ENCODE measurements around the gene ORAI3. TPM values are rescaled to one million over a fixed set of nuclear protein-coding genes. Genes with fewer than 3 reads are reported as not detected.

ORAI3 gene
- total RNA-seq, 4 donors from 2014 or later: 25.7 to 41.0 (median 32.7) TPM

DNA sequence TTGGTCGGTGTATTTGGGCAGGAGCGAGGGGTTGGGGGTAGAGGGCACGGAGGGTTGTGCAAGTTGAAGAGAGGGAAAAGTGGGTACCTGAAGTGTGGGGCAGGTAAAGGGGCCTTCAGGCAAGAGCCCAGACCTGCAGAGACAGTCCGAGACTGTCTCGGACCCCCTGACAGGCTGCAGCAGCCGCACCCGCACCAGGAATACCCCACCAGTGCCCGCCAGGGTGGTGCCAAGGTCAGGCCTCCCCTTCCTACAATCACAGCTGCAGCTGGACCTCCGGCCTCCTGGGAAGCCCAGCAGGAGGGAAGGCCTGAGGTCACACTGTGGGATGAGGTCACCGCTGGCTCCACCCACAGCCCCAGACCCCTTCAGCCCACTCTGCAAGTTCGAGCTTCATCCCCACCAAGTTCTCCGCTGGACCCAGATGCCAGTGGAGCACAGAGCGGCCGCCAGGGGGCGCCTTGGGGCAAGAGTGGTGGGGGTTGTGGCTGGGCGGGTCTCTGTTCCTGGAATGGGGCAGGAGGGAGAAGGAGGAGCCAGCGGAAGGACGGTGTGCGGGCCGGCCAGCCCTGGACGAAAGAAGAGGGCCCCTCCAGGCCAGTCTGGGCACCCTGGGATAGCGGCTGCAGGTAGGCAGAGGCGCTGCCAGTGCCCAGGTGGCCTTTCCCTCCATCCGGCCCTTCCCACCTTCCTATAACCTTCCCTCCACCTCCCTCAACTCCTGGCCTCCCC, 36.0 kb downstream of the ORAI3 start, which contains the start of gene HSD3B7:
TSS of gene HSD3B7 (plus strand) at position 539 of the 732 bp plus-strand sequence. CDS start 452 bp downstream, outside the sequence.
- H3K36me3 ChIP-seq: peaks cover 47% of the 10 kb centered on the region
- peaks cover 32% of the 10 kb centered on the region for H3K4me1 ChIP-seq
- no peaks in the 10 kb centered on the region for H3K9me3 ChIP-seq
- peak within 1 kb of the TSS; percentile 55 for H3K4me3 ChIP-seq
- H3K27me3 ChIP-seq: no peaks in the 10 kb centered on the region
- 22% methylated on average over 17 of the region's 24 CpGs for WGBS
- DNase-seq (ENCODE audit: low spot score in 2 of 2): peak; percentile 95
- H3K27ac ChIP-seq: peak within 1 kb of the TSS; percentile 70
- TF ChIP-seq, protein P1, sequence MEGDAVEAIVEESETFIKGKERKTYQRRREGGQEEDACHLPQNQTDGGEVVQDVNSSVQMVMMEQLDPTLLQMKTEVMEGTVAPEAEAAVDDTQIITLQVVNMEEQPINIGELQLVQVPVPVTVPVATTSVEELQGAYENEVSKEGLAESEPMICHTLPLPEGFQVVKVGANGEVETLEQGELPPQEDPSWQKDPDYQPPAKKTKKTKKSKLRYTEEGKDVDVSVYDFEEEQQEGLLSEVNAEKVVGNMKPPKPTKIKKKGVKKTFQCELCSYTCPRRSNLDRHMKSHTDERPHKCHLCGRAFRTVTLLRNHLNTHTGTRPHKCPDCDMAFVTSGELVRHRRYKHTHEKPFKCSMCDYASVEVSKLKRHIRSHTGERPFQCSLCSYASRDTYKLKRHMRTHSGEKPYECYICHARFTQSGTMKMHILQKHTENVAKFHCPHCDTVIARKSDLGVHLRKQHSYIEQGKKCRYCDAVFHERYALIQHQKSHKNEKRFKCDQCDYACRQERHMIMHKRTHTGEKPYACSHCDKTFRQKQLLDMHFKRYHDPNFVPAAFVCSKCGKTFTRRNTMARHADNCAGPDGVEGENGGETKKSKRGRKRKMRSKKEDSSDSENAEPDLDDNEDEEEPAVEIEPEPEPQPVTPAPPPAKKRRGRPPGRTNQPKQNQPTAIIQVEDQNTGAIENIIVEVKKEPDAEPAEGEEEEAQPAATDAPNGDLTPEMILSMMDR (IDR thresholded peaks at IDR 0.05): peak; percentile 89 to 91
- TF ChIP-seq POLR2AphosphoS5 (IDR thresholded peaks at IDR 0.05) (peak in 1 of 3 donors; percentile 66), EP300 (IDR thresholded peaks at IDR 0.05) (no peak), POLR2A (IDR thresholded peaks at IDR 0.05) (no peak)

DNA sequence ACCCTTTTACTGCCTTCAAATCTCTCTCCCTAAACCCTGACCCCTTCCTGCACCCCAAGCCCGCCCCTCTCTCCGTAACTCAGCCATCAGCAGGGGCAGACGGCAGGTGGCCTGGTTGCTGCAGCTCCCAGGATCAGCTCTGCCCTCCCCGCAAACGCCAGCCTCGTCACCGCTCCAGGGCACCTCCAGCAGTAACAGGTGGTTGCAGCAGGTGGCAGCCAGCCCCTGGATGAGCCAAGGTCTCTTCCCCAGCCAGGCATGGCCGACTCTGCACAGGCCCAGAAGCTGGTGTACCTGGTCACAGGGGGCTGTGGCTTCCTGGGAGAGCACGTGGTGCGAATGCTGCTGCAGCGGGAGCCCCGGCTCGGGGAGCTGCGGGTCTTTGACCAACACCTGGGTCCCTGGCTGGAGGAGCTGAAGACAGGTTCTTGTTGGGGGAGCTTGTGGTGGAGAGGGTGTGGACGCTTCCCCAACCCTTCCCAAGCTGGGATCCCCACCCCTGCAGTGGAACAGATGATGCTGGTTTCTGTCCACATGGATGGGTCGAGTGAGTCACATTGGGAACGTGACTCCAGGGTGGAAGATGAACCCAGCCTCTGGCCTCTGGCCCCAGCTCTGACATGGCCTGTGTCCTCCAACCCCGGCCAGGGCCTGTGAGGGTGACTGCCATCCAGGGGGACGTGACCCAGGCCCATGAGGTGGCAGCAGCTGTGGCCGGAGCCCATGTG, 36.7 kb downstream of the ORAI3 start:
- H3K36me3 ChIP-seq: peaks cover 40% of the 10 kb centered on the region
- TF ChIP-seq EP300 (IDR thresholded peaks at IDR 0.05): no peak
- no peak for TF ChIP-seq POLR2A (IDR thresholded peaks at IDR 0.05)
- no peak for TF ChIP-seq POLR2AphosphoS5 (IDR thresholded peaks at IDR 0.05)
- TF ChIP-seq, protein P1 (IDR thresholded peaks at IDR 0.05): no peak
- no peaks in the 10 kb centered on the region for H3K9me3 ChIP-seq
- H3K4me3 ChIP-seq: peak overlapping the region; percentile 55
- H3K27me3 ChIP-seq: no peaks in the 10 kb centered on the region
- H3K4me1 ChIP-seq: peaks cover 32% of the 10 kb centered on the region
- DNase-seq (ENCODE audit: low spot score in 2 of 2): peak in 1 of 2 donors; percentile 78
- WGBS: 41% methylated on average over 11 of the region's 20 CpGs
- peak overlapping the region; percentile 70 for H3K27ac ChIP-seq

DNA sequence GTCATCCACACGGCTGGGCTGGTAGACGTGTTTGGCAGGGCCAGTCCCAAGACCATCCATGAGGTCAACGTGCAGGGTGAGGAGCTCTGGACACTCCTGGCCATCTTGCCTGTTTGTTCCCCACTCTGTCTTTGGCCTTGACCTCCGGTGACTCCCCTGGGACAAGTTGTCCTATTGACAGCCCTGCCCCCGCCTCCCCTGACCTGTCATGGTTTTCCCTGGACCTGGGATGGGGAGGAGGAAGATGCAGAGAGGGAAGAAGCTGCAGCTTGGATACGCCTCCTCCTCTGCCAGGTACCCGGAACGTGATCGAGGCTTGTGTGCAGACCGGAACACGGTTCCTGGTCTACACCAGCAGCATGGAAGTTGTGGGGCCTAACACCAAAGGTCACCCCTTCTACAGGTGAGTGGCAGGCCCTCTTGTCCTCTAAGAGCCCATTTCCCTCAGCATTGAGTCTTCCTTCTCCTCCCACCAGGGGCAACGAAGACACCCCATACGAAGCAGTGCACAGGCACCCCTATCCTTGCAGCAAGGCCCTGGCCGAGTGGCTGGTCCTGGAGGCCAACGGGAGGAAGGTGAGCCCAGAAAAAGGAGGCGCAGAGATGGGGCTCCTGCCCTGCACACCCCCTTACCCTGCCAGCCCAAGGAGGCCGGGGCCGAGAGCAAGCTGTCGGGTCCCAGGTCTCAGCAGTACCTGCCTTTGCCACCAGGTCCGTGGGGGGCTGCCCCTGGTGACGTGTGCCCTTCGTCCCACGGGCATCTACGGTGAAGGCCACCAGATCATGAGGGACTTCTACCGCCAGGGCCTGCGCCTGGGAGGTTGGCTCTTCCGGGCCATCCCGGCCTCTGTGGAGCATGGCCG, 37.5 kb downstream of the ORAI3 start:
- Histone ChIP-seq H3K27me3 (no peaks in the 10 kb centered on the region), H3K4me1 (peaks cover 32% of the 10 kb centered on the region), H3K4me3 (peak overlapping the region; percentile 55), H3K36me3 (peaks cover 32% of the 10 kb centered on the region), H3K9me3 (no peaks in the 10 kb centered on the region), H3K27ac (peak overlapping the region; percentile 70)
- DNase-seq (ENCODE audit: low spot score in 2 of 2): peak in 1 of 2 donors; percentile 59
- TF ChIP-seq EP300 (IDR thresholded peaks at IDR 0.05): no peak
- TF ChIP-seq, protein P1 (IDR thresholded peaks at IDR 0.05): no peak
- TF ChIP-seq POLR2A (IDR thresholded peaks at IDR 0.05): no peak
- no peak for TF ChIP-seq POLR2AphosphoS5 (IDR thresholded peaks at IDR 0.05)
- 92% methylated on average over 27 of the region's 29 CpGs for WGBS

DNA sequence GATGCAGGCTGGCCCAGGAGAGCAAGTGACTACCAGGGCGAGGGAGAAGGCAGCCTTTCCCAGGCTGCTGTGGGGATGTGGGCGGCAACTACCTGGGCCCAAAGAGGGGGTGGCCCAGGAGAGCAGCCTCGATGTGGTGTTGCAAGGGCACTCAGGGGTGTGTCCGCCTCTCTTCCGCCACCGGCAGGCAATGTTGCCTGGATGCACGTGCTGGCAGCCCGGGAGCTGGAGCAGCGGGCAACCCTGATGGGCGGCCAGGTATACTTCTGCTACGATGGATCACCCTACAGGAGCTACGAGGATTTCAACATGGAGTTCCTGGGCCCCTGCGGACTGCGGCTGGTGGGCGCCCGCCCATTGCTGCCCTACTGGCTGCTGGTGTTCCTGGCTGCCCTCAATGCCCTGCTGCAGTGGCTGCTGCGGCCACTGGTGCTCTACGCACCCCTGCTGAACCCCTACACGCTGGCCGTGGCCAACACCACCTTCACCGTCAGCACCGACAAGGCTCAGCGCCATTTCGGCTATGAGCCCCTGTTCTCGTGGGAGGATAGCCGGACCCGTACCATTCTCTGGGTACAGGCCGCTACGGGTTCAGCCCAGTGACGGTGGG, 38.8 kb downstream of the ORAI3 start:
- 97% methylated on average over 24 of the region's 30 CpGs for WGBS
- no peak for TF ChIP-seq POLR2AphosphoS5 (IDR thresholded peaks at IDR 0.05)
- TF ChIP-seq EP300 (IDR thresholded peaks at IDR 0.05): no peak
- Histone ChIP-seq H3K4me3 (no peak overlapping the region), H3K27ac (no peak overlapping the region), H3K36me3 (peaks cover 28% of the 10 kb centered on the region), H3K9me3 (no peaks in the 10 kb centered on the region), H3K27me3 (no peaks in the 10 kb centered on the region), H3K4me1 (peaks cover 28% of the 10 kb centered on the region)
- DNase-seq (ENCODE audit: low spot score in 2 of 2): peak in 1 of 2 donors; percentile 61

DNA sequence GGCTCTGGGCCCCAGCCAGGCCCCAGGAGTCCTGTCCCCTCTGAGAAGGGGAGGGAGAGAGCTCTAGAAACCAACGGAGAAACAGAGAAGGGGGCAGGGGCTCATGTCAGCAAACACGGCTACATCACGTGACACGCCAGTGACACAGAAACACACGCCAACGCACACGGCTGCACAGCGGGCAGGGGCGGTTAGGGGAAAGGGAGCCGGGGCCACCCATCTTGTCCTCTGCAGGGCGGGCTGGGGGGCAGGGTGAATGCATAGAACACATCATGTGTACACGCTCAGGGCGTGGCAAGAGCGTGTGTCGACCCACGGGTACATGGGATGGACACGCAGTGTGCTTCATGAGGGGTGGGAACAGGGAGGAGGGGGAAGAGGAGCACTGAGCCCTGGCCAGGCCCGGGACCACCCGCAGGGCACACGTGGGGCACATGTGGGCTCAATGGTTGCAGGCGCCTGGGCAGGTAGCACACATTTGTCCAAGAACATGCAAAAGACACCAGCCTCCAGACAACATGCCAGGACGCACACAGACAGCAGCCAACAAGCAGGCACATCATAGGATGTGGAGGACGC, 40.7 kb downstream of the ORAI3 start:
- peak in 1 of 2 donors; percentile 42 for DNase-seq (ENCODE audit: low spot score in 2 of 2)
- Histone ChIP-seq H3K4me1 (peaks cover 20% of the 10 kb centered on the region), H3K27ac (no peak overlapping the region), H3K27me3 (no peaks in the 10 kb centered on the region), H3K36me3 (peaks cover 11% of the 10 kb centered on the region), H3K9me3 (no peaks in the 10 kb centered on the region), H3K4me3 (no peak overlapping the region)
- TF ChIP-seq EP300 (IDR thresholded peaks at IDR 0.05): no peak
- no peak for TF ChIP-seq POLR2AphosphoS5 (IDR thresholded peaks at IDR 0.05)
- TF ChIP-seq POLR2A (IDR thresholded peaks at IDR 0.05): no peak
- TF ChIP-seq, protein P1 (IDR thresholded peaks at IDR 0.05): no peak
- WGBS: 87% methylated on average over 22 of the region's 23 CpGs
